Sigmoid colon (tissue), 7 donors: ENCODE data around the gene RNF217. TPM values are rescaled to one million over a fixed set of nuclear protein-coding genes. Genes with fewer than 3 reads are reported as not detected.

Experiments
- DNase-seq: peaks from one replicate; pipeline ENCODE4 v3.0.0-alpha.2; 2019
- H3K27ac ChIP-seq, 4 donors: fragments of 200-600 bp; sonication (generic); one replicate each; pipeline ENCODE4 v1.5.1; 2016 to 2019; ENCODE audit warnings: mild to moderate bottlenecking in 1 of 4
- H3K27me3 ChIP-seq, 3 donors: fragments of 200-600 bp; sonication (generic); one replicate each; pipeline ENCODE4 v1.5.1; 2019; ENCODE audit warnings: mild to moderate bottlenecking in 1 of 3
- H3K36me3 ChIP-seq, 4 donors: fragments of 200-600 bp; sonication (generic); one replicate each; pipeline ENCODE4 v1.5.1; 2016 to 2019
- H3K4me1 ChIP-seq, 4 donors: fragments of 200-600 bp; sonication (generic); one replicate each; pipeline ENCODE4 v1.5.1; 2017 to 2019
- H3K4me3 ChIP-seq, 4 donors: fragments of 200-600 bp; sonication (generic); one replicate each; pipeline ENCODE4 v1.5.1; 2017 to 2019; ENCODE audit warnings: mild to moderate bottlenecking in 2 of 4, moderate library complexity in 1 of 4
- H3K9me3 ChIP-seq, 4 donors: fragments of 200-600 bp in 3 of 4; sonication (generic) in 3 of 4; one replicate each; pipeline versions ENCODE4 v1.5.1 to v1.6.1; 2013 to 2019
- EP300 ChIP-seq, 4 donors: sonication (generic); formaldehyde crosslinking; IDR thresholded peaks; one replicate each; pipeline ENCODE4 v1.6.1; 2017; ENCODE audit warnings: antibody characterized with exemption in 4 of 4
- POLR2A ChIP-seq, 2 donors: fragments of 450-650 bp; IDR thresholded peaks; one replicate each; pipeline ENCODE4 v1.6.1; 2016; ENCODE audit warnings: antibody characterized with exemption in 2 of 2, mild to moderate bottlenecking in 2 of 2, moderate library complexity in 2 of 2
- POLR2AphosphoS5 ChIP-seq, 4 donors: sonication (generic); formaldehyde crosslinking; IDR thresholded peaks; one replicate each; pipeline ENCODE4 v1.6.1; 2017; ENCODE audit warnings: antibody characterized with exemption in 4 of 4
- WGBS, 2 donors: extraction: QIAGEN DNeasy Blood & Tissue Kit; methylation state at CpG; one replicate each; pipeline ENCODE4 v1.1.7; 2013; 5-methylcytosine and 5-hydroxymethylcytosine counted together
- intact Hi-C: fragments of 100-400 bp; cut with DNase I; formaldehyde crosslinking; loops from one replicate; pipeline ENCODE4 v1.15.1; 2023
- polyA plus RNA-seq, 3 donors: library from polyadenylated mRNA; stranded (reverse); fragments of 200-250 nt; gene quantifications; one replicate each; pipeline ENCODE4 v1.2.3, GENCODE V29; 2013
- total RNA-seq, 4 donors: library from RNA; depleted of rRNA; stranded (reverse); fragments of >200 nt; gene quantifications; one replicate each; pipeline ENCODE4 v1.1.0, GENCODE V29; 2016
- TF ChIP-seq, protein P1 (sequence below), 4 experiments: fragments of 450-650 bp in 3 of 4; fragments of 200-600 bp in 1 of 4; IDR thresholded peaks; one replicate each; pipeline ENCODE4 v1.5.1; 2016 to 2019; ENCODE audit warnings: antibody characterized with exemption in 4 of 4, mild to moderate bottlenecking in 3 of 4, moderate library complexity in 2 of 4
- donor health status: healthy with polysubstance abuse.
- donor health status: Bipolar disorder and iron deficiency.
- donor health status: healthy.

RNF217 gene
- total and polyA plus RNA-seq, 7 donors, result 1.8 to 55.9 (median 35.7) TPM

DNA sequence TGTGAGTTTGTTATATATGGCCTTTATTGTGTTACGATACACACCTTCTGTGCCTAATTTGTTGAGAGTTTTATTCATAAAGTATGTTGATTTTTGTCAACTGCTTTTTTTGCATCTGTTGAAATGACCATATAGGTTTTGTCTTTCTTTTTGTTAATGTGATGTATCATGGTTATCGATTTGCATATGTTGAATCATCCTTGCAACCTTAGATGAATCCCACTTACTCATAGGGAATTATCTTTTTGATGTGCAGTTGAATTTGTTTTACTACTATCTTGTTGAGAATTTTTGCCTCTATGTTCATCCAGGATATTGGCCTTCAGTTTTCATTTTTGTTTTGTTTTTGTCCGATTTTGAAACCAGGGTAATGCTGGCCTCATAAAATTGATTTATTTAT is 145.7 kb downstream of the RNF217 start:
- no peak for TF ChIP-seq EP300 (IDR thresholded peaks at IDR 0.05)
- TF ChIP-seq, protein P1, sequence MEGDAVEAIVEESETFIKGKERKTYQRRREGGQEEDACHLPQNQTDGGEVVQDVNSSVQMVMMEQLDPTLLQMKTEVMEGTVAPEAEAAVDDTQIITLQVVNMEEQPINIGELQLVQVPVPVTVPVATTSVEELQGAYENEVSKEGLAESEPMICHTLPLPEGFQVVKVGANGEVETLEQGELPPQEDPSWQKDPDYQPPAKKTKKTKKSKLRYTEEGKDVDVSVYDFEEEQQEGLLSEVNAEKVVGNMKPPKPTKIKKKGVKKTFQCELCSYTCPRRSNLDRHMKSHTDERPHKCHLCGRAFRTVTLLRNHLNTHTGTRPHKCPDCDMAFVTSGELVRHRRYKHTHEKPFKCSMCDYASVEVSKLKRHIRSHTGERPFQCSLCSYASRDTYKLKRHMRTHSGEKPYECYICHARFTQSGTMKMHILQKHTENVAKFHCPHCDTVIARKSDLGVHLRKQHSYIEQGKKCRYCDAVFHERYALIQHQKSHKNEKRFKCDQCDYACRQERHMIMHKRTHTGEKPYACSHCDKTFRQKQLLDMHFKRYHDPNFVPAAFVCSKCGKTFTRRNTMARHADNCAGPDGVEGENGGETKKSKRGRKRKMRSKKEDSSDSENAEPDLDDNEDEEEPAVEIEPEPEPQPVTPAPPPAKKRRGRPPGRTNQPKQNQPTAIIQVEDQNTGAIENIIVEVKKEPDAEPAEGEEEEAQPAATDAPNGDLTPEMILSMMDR (IDR thresholded peaks at IDR 0.05), result no peak
- TF ChIP-seq POLR2AphosphoS5 (IDR thresholded peaks at IDR 0.05), result no peak
- TF ChIP-seq POLR2A (IDR thresholded peaks at IDR 0.05), result no peak
- intact Hi-C loops, result no loop called here
- Histone ChIP-seq H3K27ac (no peak overlapping the region), H3K27me3 (no peaks in the 10 kb centered on the region), H3K36me3 (no peaks in the 10 kb centered on the region), H3K9me3 (peaks cover 4 to 16% (median 6%) of the 10 kb centered on the region in 4 donors), H3K4me1 (peaks cover 0 to 24% (median 15%) of the 10 kb centered on the region in 4 donors), H3K4me3 (no peak overlapping the region)
- no peak for DNase-seq
- WGBS, 2 donors, result 87 to 95% methylated on average over 3 of the region's 3 CpGs

DNA sequence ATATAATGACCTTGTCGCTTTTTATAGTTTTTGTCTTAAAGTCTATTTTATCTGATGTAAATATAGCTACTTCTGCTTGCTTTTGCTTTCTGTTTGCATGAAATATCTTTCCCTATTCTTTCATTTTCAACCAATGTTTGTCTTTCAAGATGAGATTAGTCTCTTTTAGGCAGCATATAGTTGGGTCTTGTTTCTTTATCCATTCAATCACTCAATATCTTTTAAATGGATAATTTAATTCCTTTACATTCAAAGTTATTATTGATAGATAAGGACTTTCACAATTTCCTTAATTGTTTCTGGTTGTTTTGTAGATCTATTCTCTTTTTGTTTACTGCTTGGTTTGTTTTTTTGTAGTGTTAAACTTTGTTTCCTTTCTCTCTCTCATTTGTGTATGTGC is 147.8 kb downstream of the RNF217 start:
- Histone ChIP-seq H3K27me3 (no peaks in the 10 kb centered on the region), H3K9me3 (peaks cover 4 to 16% (median 6%) of the 10 kb centered on the region in 4 donors), H3K4me3 (no peak overlapping the region), H3K4me1 (peaks cover 0 to 6% (median 0%) of the 10 kb centered on the region in 4 donors), H3K36me3 (no peaks in the 10 kb centered on the region), H3K27ac (no peak overlapping the region)
- intact Hi-C loops, result loop anchor here (2.0 kb wide), 1 partner anchor 145 kb away; no protein-coding TSS in a partner anchor
- DNase-seq, result no peak
- 91 to 99% methylated on average over 1 of the region's 1 CpG for WGBS, 2 donors
- TF ChIP-seq POLR2A (IDR thresholded peaks at IDR 0.05), result no peak
- TF ChIP-seq POLR2AphosphoS5 (IDR thresholded peaks at IDR 0.05), result no peak

DNA sequence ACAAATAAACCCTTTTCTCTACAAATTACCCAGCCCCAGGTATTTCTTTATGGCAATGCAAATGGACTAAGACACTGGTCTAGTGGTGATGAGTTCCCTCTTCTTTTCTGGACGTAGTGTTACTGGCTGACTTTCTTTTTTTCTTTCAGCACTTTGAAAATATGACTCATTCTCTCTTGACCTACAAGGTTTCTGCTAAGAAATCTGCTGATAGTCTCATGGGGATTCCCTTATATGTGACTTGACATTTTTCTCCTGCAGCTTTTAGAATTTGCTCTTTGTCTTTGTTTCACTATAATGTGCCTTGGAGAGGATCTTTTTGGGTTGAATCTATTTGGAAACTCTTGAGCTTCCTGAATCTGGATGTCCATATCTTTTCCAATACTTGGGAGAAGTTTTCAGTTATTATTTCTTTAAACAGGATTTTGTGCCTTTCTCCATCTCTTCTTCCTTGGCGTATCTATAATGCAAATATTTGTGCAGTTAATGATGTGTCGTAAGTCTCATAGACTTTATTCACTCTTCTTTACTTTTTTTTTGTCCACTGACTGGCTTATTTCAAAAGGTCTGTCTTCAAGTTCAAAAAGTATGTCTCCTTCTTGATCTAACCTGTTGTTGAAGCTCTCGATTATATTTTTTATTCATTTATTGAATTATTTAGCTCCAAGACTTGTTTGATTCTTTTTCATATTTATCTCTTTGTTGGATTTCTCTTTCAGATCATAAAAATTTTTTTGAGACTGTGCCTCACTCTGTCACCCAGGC is 149.2 kb downstream of the RNF217 start:
- Histone ChIP-seq H3K4me3 (no peak overlapping the region), H3K4me1 (peaks cover 0 to 4% (median 0%) of the 10 kb centered on the region in 4 donors), H3K9me3 (peaks cover 4 to 16% (median 6%) of the 10 kb centered on the region in 4 donors), H3K36me3 (no peaks in the 10 kb centered on the region), H3K27ac (no peak overlapping the region), H3K27me3 (no peaks in the 10 kb centered on the region)
- intact Hi-C loops, result loop anchor here (2.0 kb wide), 1 partner anchor 147 kb away; no protein-coding TSS in a partner anchor
- TF ChIP-seq POLR2AphosphoS5 (IDR thresholded peaks at IDR 0.05) (no peak), POLR2A (IDR thresholded peaks at IDR 0.05) (no peak), EP300 (IDR thresholded peaks at IDR 0.05) (no peak)
- TF ChIP-seq, protein P1 (IDR thresholded peaks at IDR 0.05), result no peak
- WGBS, 2 donors, result 89 to 92% methylated on average over 4 of the region's 4 CpGs
- no peak for DNase-seq

DNA sequence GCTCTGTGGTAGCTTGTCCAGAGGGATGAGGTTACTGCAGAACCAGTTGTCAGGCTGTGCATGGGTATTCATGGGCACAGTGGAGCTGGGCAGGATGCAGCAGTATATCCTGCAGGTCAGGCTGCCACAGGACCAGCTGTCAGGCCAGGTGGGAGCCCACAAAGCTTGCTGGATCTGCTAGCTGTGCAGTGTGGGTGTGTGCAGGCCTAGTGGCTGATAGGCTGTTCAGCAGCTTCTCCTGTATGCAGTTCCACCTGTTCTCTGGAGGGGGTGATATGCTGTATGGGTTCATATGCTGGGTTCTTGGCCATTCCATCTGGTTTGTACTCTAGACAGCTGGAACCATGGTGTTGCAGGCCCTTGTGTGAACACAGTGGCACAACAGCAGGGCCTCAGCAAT is 150.7 kb downstream of the RNF217 start:
- Histone ChIP-seq H3K4me3 (no peak overlapping the region), H3K27ac (no peak overlapping the region), H3K4me1 (peaks cover 0 to 4% (median 0%) of the 10 kb centered on the region in 4 donors), H3K36me3 (no peaks in the 10 kb centered on the region), H3K9me3 (peaks cover 4 to 16% (median 6%) of the 10 kb centered on the region in 4 donors), H3K27me3 (no peaks in the 10 kb centered on the region)
- intact Hi-C loops, result no loop called here
- DNase-seq, result no peak
- TF ChIP-seq, protein P1 (IDR thresholded peaks at IDR 0.05), result no peak
- no peak for TF ChIP-seq POLR2A (IDR thresholded peaks at IDR 0.05)
- no peak for TF ChIP-seq EP300 (IDR thresholded peaks at IDR 0.05)
- TF ChIP-seq POLR2AphosphoS5 (IDR thresholded peaks at IDR 0.05), result no peak

DNA sequence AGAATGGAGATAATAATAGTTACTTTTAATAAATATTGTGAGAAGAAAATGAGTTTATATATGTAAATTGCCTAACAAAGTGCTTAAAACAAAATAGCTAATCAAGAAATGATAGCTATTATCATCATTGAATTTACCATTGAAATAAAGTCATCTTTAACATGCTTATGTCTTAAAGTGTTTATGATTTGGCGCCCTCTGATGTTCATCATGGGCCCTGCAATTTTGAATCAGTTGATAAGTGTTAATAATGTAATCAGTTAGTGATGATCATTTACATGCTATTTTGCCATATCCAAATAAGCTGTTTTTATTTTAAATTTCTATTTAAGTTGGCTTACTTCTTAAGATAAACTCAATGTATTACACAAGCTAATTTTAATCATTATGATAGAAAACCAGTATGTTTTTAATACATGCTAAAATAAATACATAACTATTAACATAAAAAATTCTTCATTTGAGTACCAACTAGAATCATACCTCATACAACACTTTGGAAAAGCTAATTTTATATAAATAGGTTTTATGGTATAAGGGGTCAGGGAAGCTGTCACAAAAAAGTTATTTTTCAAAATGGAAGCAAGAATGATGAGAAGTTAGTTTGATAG is 152.1 kb downstream of the RNF217 start:
- no peaks in the 10 kb centered on the region for H3K36me3 ChIP-seq
- no peak overlapping the region for H3K4me3 ChIP-seq
- H3K27ac ChIP-seq, result no peak overlapping the region
- peaks cover 4 to 16% (median 6%) of the 10 kb centered on the region in 4 donors for H3K9me3 ChIP-seq
- TF ChIP-seq POLR2A (IDR thresholded peaks at IDR 0.05) (no peak), POLR2AphosphoS5 (IDR thresholded peaks at IDR 0.05) (no peak), EP300 (IDR thresholded peaks at IDR 0.05) (no peak)
- TF ChIP-seq, protein P1 (IDR thresholded peaks at IDR 0.05), result peak; percentile 26 to 82 (median 69)
- DNase-seq, result peak; percentile 72
- peaks cover 0 to 4% (median 0%) of the 10 kb centered on the region in 4 donors for H3K4me1 ChIP-seq
- intact Hi-C loops, result loop anchor here (2.0 kb wide), 1 partner anchor 242 kb away; no protein-coding TSS in a partner anchor
- WGBS, 2 donors, result 0 to 2% methylated on average over 1 of the region's 1 CpG
- no peaks in the 10 kb centered on the region for H3K27me3 ChIP-seq
